ENCODE data around the gene SERP2.

The SERP2 gene

DNA sequence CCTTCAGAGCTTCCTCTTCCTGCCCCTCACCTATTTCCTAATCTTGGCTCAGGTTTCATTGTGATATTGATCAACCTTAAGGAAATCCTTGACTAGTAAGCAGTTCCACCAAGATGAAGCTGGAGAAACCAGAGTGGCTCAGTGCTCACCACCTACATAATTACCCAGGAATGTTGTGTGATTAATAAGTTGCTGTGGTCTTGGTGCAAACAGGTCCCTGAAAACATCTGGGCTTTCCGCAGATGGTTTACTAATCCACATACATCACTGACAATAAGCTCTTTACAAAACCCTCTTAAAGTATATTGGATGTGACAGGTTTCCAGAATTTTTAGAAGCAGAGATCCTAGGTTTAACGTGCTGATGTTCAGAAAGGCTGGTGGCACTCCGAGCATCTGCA is 8.6 kb upstream of the SERP2 start:
- Histone ChIP-seq H4K20me1 (ENCODE audit: low read depth, low read length) (no peaks in the 10 kb centered on the region), H3K9me3 (ENCODE audit: insufficient read depth, low read length) (no peaks in the 10 kb centered on the region), H3K9me2 (replicated peaks; ENCODE audit: insufficient read depth, low read length) (no peaks in the 10 kb centered on the region), H3K4me3 (ENCODE audit: insufficient read depth, low read length, poor library complexity, severe bottlenecking) (no peak overlapping the region), H3K9ac (ENCODE audit: low read length) (no peak overlapping the region), H2AFZ (ENCODE audit: low read depth, low read length, severe bottlenecking) (no peak overlapping the region), H3K27ac (ENCODE audit: low read depth, low read length) (no peak overlapping the region), H3K4me2 (ENCODE audit: low read depth, low read length, poor library complexity, severe bottlenecking) (no peak overlapping the region), H3K36me3 (ENCODE audit: low read length) (no peaks in the 10 kb centered on the region), H3F3A (ENCODE audit: insufficient read depth) (no peaks in the 10 kb centered on the region), H3K27me3 (ENCODE audit: low read length) (no peaks in the 10 kb centered on the region), H3K79me2 (ENCODE audit: insufficient read depth, low read length) (no peaks in the 10 kb centered on the region)
- TF ChIP-seq, protein P1, sequence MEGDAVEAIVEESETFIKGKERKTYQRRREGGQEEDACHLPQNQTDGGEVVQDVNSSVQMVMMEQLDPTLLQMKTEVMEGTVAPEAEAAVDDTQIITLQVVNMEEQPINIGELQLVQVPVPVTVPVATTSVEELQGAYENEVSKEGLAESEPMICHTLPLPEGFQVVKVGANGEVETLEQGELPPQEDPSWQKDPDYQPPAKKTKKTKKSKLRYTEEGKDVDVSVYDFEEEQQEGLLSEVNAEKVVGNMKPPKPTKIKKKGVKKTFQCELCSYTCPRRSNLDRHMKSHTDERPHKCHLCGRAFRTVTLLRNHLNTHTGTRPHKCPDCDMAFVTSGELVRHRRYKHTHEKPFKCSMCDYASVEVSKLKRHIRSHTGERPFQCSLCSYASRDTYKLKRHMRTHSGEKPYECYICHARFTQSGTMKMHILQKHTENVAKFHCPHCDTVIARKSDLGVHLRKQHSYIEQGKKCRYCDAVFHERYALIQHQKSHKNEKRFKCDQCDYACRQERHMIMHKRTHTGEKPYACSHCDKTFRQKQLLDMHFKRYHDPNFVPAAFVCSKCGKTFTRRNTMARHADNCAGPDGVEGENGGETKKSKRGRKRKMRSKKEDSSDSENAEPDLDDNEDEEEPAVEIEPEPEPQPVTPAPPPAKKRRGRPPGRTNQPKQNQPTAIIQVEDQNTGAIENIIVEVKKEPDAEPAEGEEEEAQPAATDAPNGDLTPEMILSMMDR (IDR thresholded peaks at IDR 0.05; ENCODE audit: insufficient read depth, low read length, poor library complexity, severe bottlenecking) = no peak
- TF ChIP-seq EZH2phosphoT487 (conservative IDR thresholded peaks at IDR 0.05; ENCODE audit: low read length) = no peak

DNA sequence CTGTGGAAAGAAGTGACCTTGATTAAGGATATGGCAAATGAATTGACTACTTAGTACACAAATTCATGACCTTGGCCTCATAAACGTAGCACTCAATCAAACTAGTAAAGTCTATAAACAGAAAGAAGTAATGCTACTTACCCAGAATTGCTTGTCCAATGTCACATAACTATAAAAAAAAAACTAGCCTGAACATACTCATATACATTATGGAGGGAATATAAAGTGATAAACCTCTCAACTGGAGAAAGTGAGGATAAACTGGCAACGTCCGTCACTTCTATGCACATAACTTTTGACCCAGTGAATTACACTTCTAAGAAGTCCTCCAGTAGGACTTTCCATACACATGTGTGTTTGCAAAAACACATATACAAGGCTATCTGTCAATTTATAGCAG is 7.7 kb upstream of the SERP2 start:
- no peaks in the 10 kb centered on the region for H3F3A ChIP-seq (ENCODE audit: insufficient read depth)
- TF ChIP-seq EZH2phosphoT487 (conservative IDR thresholded peaks at IDR 0.05; ENCODE audit: low read length) = no peak
- no peak overlapping the region for H2AFZ ChIP-seq (ENCODE audit: low read depth, low read length, severe bottlenecking)
- H3K79me2 ChIP-seq (ENCODE audit: insufficient read depth, low read length) = no peaks in the 10 kb centered on the region
- no peaks in the 10 kb centered on the region for H4K20me1 ChIP-seq (ENCODE audit: low read depth, low read length)
- H3K27ac ChIP-seq (ENCODE audit: low read depth, low read length) = no peak overlapping the region
- H3K9ac ChIP-seq (ENCODE audit: low read length) = no peak overlapping the region
- no peaks in the 10 kb centered on the region for H3K9me3 ChIP-seq (ENCODE audit: insufficient read depth, low read length)
- no peaks in the 10 kb centered on the region for H3K9me2 ChIP-seq (replicated peaks; ENCODE audit: insufficient read depth, low read length)
- H3K4me2 ChIP-seq (ENCODE audit: low read depth, low read length, poor library complexity, severe bottlenecking) = no peak overlapping the region
- no peak overlapping the region for H3K4me3 ChIP-seq (ENCODE audit: insufficient read depth, low read length, poor library complexity, severe bottlenecking)
- no peaks in the 10 kb centered on the region for H3K36me3 ChIP-seq (ENCODE audit: low read length)
- no peaks in the 10 kb centered on the region for H3K27me3 ChIP-seq (ENCODE audit: low read length)

DNA sequence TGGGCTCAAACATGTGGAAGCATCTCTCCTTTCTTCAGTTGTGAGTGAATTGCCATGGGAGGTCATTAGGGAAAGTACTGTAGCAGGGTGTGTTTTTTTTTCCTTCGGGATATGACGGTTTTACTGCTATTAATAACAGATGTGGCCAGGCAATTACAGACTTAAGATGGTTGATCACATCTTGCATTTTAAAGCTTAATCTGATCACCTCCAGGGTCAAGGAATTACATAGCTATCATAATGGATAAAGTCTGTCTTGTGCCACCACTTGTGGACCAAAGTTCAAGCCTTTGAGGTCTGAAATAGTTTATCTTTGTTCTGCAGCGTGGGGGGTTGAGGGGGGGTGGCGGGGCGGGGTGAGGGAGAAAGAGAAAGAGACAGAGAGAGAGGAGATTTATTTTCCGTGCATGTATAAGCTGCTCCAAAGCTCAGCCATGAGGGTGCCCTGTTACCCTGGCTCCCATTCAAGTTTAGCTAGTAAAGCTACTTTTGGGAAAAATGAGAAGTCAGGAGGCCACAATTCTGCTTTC is 5.5 kb upstream of the SERP2 start:
- Histone ChIP-seq H2AFZ (ENCODE audit: low read depth, low read length, severe bottlenecking) (no peak overlapping the region), H3F3A (ENCODE audit: insufficient read depth) (no peaks in the 10 kb centered on the region), H3K4me3 (ENCODE audit: insufficient read depth, low read length, poor library complexity, severe bottlenecking) (no peak overlapping the region), H3K9ac (ENCODE audit: low read length) (no peak overlapping the region), H3K9me2 (replicated peaks; ENCODE audit: insufficient read depth, low read length) (no peaks in the 10 kb centered on the region), H3K27me3 (ENCODE audit: low read length) (no peaks in the 10 kb centered on the region), H3K9me3 (ENCODE audit: insufficient read depth, low read length) (no peaks in the 10 kb centered on the region), H3K36me3 (ENCODE audit: low read length) (no peaks in the 10 kb centered on the region), H3K4me2 (ENCODE audit: low read depth, low read length, poor library complexity, severe bottlenecking) (no peak overlapping the region), H3K27ac (ENCODE audit: low read depth, low read length) (no peak overlapping the region), H3K79me2 (ENCODE audit: insufficient read depth, low read length) (no peaks in the 10 kb centered on the region), H4K20me1 (ENCODE audit: low read depth, low read length) (no peaks in the 10 kb centered on the region)
- TF ChIP-seq EZH2phosphoT487 (conservative IDR thresholded peaks at IDR 0.05; ENCODE audit: low read length) = no peak
- TF ChIP-seq, protein P1 (IDR thresholded peaks at IDR 0.05; ENCODE audit: insufficient read depth, low read length, poor library complexity, severe bottlenecking) = no peak

DNA sequence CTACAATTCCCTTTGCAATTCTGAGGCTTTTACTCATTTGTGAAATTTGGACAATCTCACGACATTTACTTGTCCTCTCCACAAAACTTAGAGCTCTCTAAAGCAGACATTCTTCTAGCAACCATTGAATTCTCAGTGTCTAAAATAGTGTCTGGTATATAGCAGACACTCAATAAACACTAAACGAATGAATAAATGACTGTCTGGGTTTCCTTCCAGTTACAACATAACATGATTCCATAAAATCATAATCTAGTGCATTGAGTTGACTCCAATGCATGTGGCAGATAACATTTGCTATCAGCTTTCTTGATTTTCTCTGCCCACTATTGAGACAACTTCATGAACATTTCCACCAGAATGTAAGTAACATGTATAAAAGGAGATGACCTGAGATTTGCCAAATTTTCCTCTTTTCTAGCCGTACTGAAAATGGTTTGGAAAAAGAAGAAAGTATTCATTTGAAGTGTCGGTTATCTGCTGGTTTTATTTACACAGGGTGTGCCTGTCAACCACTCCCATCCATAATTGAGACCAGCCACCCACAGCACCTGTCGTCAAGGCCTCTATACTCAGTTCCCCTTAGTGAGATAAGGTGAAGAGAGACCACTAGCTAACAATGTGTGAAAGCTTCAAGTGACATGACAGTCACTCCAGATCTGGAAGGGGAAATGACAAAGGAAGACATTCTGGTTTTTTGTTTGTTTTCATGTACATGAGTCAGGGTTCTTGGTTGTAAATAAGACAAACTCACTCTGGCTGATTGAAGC is 4.8 kb upstream of the SERP2 start:
- Histone ChIP-seq H3K36me3 (ENCODE audit: low read length) (no peaks in the 10 kb centered on the region), H2AFZ (ENCODE audit: low read depth, low read length, severe bottlenecking) (no peak overlapping the region), H3K9ac (ENCODE audit: low read length) (no peak overlapping the region), H3K27me3 (ENCODE audit: low read length) (no peaks in the 10 kb centered on the region), H3K4me3 (ENCODE audit: insufficient read depth, low read length, poor library complexity, severe bottlenecking) (no peak overlapping the region), H3K9me3 (ENCODE audit: insufficient read depth, low read length) (no peaks in the 10 kb centered on the region), H3K27ac (ENCODE audit: low read depth, low read length) (no peak overlapping the region), H3K9me2 (replicated peaks; ENCODE audit: insufficient read depth, low read length) (no peaks in the 10 kb centered on the region), H3K4me2 (ENCODE audit: low read depth, low read length, poor library complexity, severe bottlenecking) (no peak overlapping the region), H4K20me1 (ENCODE audit: low read depth, low read length) (no peaks in the 10 kb centered on the region), H3K79me2 (ENCODE audit: insufficient read depth, low read length) (no peaks in the 10 kb centered on the region), H3F3A (ENCODE audit: insufficient read depth) (no peaks in the 10 kb centered on the region)
- TF ChIP-seq, protein P1 (IDR thresholded peaks at IDR 0.05; ENCODE audit: insufficient read depth, low read length, poor library complexity, severe bottlenecking) = no peak
- TF ChIP-seq EZH2phosphoT487 (conservative IDR thresholded peaks at IDR 0.05; ENCODE audit: low read length) = no peak
